Kidney (tissue), 14 donors: ENCODE data around the gene FTH1. TPM values are rescaled to one million over a fixed set of nuclear protein-coding genes. Genes with fewer than 3 reads are reported as not detected.
"Not testable (repeated sequence)": the region's sequence is repeated elsewhere in the genome, so short reads cannot be mapped to it uniquely, and the experiment has no call there.

Source experiments
- DNase-seq, 5 donors: peaks; one replicate each; pipeline ENCODE4 v3.0.0-alpha.2; 2013 to 2020
- FAIRE-seq: peaks from 2 replicates; lab custom pipeline; 2012; peaks lifted over from hg19 to GRCh38; lab: Jason Lieb, UNC
- H3K27ac ChIP-seq, 2 donors: one replicate each; pipeline ENCODE4 v1.7.0; 2013; ENCODE audit warnings: low read depth in 2 of 2, low read length in 2 of 2, inconsistent platforms in 1 of 2
- H3K27me3 ChIP-seq: one replicate; pipeline ENCODE4 v1.7.1; 2013; ENCODE audit warnings: low read length, inconsistent platforms; ENCODE audit not compliant: control insufficient read depth, insufficient read depth
- H3K36me3 ChIP-seq, 3 donors: one replicate each; pipeline versions ENCODE4 v1.7.0 to v1.7.1; 2013; ENCODE audit warnings: low read length in 3 of 3, control low read depth in 1 of 3, inconsistent platforms in 1 of 3; ENCODE audit not compliant: insufficient read depth in 3 of 3, control insufficient read depth in 2 of 3
- H3K4me1 ChIP-seq, 3 donors: one replicate each; pipeline versions ENCODE4 v1.7.0 to v1.7.1; 2013; ENCODE audit warnings: low read length in 3 of 3, inconsistent platforms in 1 of 3, low read depth in 1 of 3; ENCODE audit not compliant: control insufficient read depth in 2 of 3, insufficient read depth in 2 of 3
- H3K4me3 ChIP-seq, 3 donors: one replicate each; pipeline versions ENCODE4 v1.7.0 to v1.8.1; 2013; ENCODE audit warnings: low read length in 3 of 3, control low read depth in 1 of 3, inconsistent platforms in 1 of 3
- H3K9ac ChIP-seq, 3 donors: one replicate each; pipeline versions ENCODE4 v1.7.0 to v1.7.1; 2013; ENCODE audit warnings: low read length in 3 of 3, control low read depth in 1 of 3, inconsistent platforms in 1 of 3
- H3K9me3 ChIP-seq, 3 donors: one replicate each; pipeline versions ENCODE4 v1.7.0 to v1.7.1; 2013; ENCODE audit warnings: low read length in 3 of 3, control low read depth in 1 of 3, inconsistent platforms in 1 of 3; ENCODE audit not compliant: control insufficient read depth in 2 of 3, insufficient read depth in 1 of 3
- CTCF ChIP-seq: IDR thresholded peaks from 3 replicates; pipeline ENCODE4 v1.5.1; 2012; ENCODE audit warnings: mild to moderate bottlenecking, moderate library complexity, borderline replicate concordance; ENCODE audit not compliant: insufficient read depth; ENCODE audit errors: extremely low read depth
- intact Hi-C: fragments of 100-400 bp; cut with DNase I; formaldehyde crosslinking; loops from one replicate; pipeline ENCODE4 v1.11.1; 2022
- polyA plus RNA-seq: library from polyadenylated mRNA; stranded (reverse); fragments of 350-450 nt; fragmentation: Illumina TruSeq; extraction: RNeasy Lipid Tissue Mini Kit (QIAGEN cat#74804); gene quantifications from one replicate; pipeline ENCODE4 v1.2.3, GENCODE V29; 2014; ENCODE audit warnings: low read depth, low replicate concordance; ENCODE audit not compliant: insufficient read depth
- total RNA-seq: library from RNA; stranded (reverse); fragmentation: NEBNext Ultra II Directional; extraction: Animal tissue kit (Norgen Biotek cat#: 25700); gene quantifications from one replicate; pipeline ENCODE4 v1.2.1, GENCODE V29; 2021
- donor health status: control.
- donor health status: control.
- donor health status: control.
- donor health status: control.
- donor health status: control.
- donor health status: DM: yes; HTN: yes; CAD: no.
- donor health status: Normal renal cell carcinoma (clear cell type).

FTH1 gene
- total and polyA plus RNA-seq, 2 donors from 2014 or later: 3,221 to 7,914 TPM

DNA sequence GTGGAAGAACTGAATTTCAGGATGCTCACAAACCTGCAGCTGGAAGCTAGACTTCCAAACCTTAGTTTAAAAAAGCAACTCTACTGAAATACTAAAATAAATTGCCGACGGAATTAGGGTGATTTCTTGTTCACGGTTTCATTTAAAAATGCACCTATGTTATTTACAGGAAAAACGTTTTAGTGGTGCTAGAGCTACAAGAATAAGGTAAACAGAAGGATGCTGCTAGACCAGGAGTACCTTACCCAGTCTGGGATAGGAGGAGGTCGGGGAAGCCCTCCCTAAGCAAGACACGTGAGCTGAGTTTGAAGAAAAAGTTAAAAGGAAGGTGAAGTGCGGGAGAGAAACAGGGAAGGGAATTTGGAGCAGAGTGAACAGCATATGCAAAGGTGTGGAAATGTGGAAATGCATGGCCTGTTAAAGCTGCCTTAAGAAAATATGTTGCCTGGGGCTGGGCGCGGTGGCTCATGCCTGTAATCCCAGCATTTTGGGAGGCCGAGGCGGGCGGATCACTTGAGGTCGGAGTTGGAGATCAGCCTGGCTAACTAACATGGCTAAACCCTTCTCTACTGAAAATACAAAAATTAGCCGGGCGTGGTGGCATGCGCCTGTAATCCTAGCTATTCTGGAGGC lies 1.4 kb upstream of the FTH1 start:
- peaks cover 13 to 19% (median 18%) of the 10 kb centered on the region in 3 donors for H3K36me3 ChIP-seq
- H3K27me3 ChIP-seq: no peaks in the 10 kb centered on the region
- H3K9ac ChIP-seq: peak overlapping the region; percentile 26 to 94 (median 71)
- FAIRE-seq: no peak
- H3K4me3 ChIP-seq: peak overlapping the region; percentile 83 to 87 (median 85)
- intact Hi-C loops: no loop called here
- peaks cover 22 to 45% (median 45%) of the 10 kb centered on the region in 3 donors for H3K4me1 ChIP-seq
- TF ChIP-seq CTCF: no peak
- H3K27ac ChIP-seq: peak overlapping the region; percentile 96 to 97
- DNase-seq: peak in 1 of 5 donors; percentile 28
- H3K9me3 ChIP-seq: no peaks in the 10 kb centered on the region

GRCh38 chr11:61967924-61968757 lies 707 bp upstream of the FTH1 start:
- Histone ChIP-seq H3K27me3 (no peaks in the 10 kb centered on the region), H3K4me1 (peaks cover 22 to 45% (median 43%) of the 10 kb centered on the region in 3 donors), H3K9ac (peak overlapping the region; percentile 71 to 94 (median 83)), H3K36me3 (peaks cover 16 to 26% (median 18%) of the 10 kb centered on the region in 3 donors), H3K27ac (peak overlapping the region; percentile 96 to 97), H3K4me3 (peak overlapping the region; percentile 83 to 87 (median 85)), H3K9me3 (no peaks in the 10 kb centered on the region)
- intact Hi-C loops: no loop called here
- TF ChIP-seq CTCF: no peak
- FAIRE-seq: no peak
- DNase-seq: peak; percentile 85 to 90 (median 89)

DNA sequence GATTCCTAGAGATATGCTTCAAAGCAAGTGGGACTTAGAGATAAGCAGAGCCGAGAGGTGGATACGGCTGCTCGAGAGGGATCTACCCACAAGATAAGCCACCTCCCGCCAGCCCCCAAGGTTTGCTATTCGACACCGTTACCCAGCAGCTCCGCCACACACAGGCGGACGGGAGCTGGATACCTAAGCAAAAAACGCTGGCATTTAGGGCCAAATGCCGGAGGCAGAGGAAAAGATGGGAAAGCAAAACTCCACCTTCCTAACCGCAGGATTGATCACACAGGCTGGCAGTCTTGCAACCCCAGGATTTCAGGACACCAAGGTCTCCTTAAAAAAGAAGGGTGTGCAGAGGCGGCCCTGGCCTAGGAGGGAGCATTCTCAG lies 709 bp downstream of the FTH1 start:
- Histone ChIP-seq H3K27ac (peak overlapping the region; percentile 97), H3K36me3 (peaks cover 16 to 28% (median 22%) of the 10 kb centered on the region in 3 donors), H3K27me3 (no peaks in the 10 kb centered on the region), H3K9me3 (no peaks in the 10 kb centered on the region), H3K9ac (peak overlapping the region; percentile 82 to 97 (median 97)), H3K4me1 (peaks cover 13 to 46% (median 42%) of the 10 kb centered on the region in 3 donors), H3K4me3 (peak overlapping the region; percentile 87 to 100 (median 98))
- TF ChIP-seq CTCF: no peak
- FAIRE-seq (no peak), DNase-seq (peak in 4 of 5 donors; percentile 26 to 77 (median 61))
- intact Hi-C loops: no loop called here

DNA sequence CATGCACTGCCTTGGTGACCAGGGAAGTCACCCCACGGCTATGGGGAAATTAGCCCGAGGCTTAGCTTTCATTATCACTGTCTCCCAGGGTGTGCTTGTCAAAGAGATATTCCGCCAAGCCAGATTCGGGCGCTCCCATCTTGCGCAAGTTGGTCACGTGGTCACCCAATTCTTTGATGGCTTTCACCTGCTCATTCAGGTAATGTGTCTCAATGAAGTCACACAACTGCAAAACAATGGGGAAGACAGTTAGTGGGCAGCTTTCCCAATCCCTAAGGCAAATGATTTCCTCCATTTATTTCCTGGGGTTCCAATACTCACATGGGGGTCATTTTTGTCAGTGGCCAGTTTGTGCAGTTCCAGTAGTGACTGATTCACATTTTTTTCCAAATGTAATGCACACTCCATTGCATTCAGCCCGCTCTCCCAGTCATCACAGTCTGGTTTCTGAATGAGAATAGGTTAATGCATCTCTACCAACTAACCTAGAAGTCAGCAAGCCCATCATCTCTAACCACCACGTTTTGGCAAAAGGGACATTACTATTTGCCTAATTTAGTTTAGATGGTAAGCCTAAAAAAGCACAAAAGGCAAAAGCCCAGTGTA lies 2.7 kb downstream of the FTH1 start:
- Histone ChIP-seq H3K9ac (peak overlapping the region in 2 of 3 donors; percentile 41 to 82), H3K4me1 (peaks cover 6 to 38% (median 27%) of the 10 kb centered on the region in 3 donors), H3K27ac (peak overlapping the region in 1 of 2 donors; percentile 79), H3K4me3 (peak overlapping the region; percentile 87 to 100 (median 98)), H3K36me3 (peaks cover 16 to 28% (median 22%) of the 10 kb centered on the region in 3 donors)
- H3K9me3 ChIP-seq, H3K27me3 ChIP-seq, intact Hi-C loops, FAIRE-seq: not testable (repeated sequence)
- peak in 1 of 5 donors; percentile 30 for DNase-seq
